HCT116 (cell line): ENCODE data around the gene CCBE1. TPM values are rescaled to one million over a fixed set of nuclear protein-coding genes. Genes with fewer than 3 reads are reported as not detected.

Source experiments
- ATAC-seq: fragments of 200-7000 bp; cut with Tn5 transposase; 2 replicates; pipeline ENCODE4 v1.9.1; 2020; ENCODE audit warnings: mild to moderate bottlenecking, moderate library complexity
- BruUV-seq: library from RNA; stranded (reverse); fragments of 400-500 nt; replicated peaks from 2 replicates; lab custom pipeline; 2021; lab: Mats Ljungman, UMichigan
- CTCF ChIA-PET: fragments of 300-600 bp; sonication (Branson Sonifier 250); formaldehyde crosslinking; loops from one replicate; lab custom pipeline; 2021; ENCODE audit warnings: antibody characterized with exemption; lab: Charles Lee
- POLR2A ChIA-PET: fragments of 300-600, 350-600 bp; sonication (Branson Sonifier 250); formaldehyde crosslinking; loops from one replicate; lab custom pipeline; 2021; ENCODE audit warnings: antibody characterized with exemption; lab: Charles Lee
- RAD21 ChIA-PET, 2 experiments: fragments of 300-600 bp; sonication (Branson Sonifier 250); formaldehyde crosslinking; loops; one replicate each; lab custom pipeline; 2023; ENCODE audit warnings: low total read pairs in 2 of 2; ENCODE audit not compliant: uncharacterized antibody in 2 of 2, unreplicated experiment in 2 of 2, low non-redundant PET in 1 of 2; lab: Charles Lee
- DNase-seq: peaks from one replicate; pipeline ENCODE4 v3.0.0-alpha.2; 2010; ENCODE audit warnings: low read depth, low spot score
- H2AFZ ChIP-seq: fragments of 200-600 bp; shearing (Covaris generic), sonication (generic); 2 replicates; pipeline ENCODE4 v1.6.1; 2017; ENCODE audit warnings: low read depth, mixed run types, mixed read lengths, antibody characterized with exemption, low read length; ENCODE audit not compliant: poor library complexity, severe bottlenecking
- H3K27ac ChIP-seq: 2 replicates; pipeline ENCODE4 v1.5.1; 2012; ENCODE audit warnings: low read depth, low read length
- H3K27me3 ChIP-seq: fragments of 200-600 bp; sonication (generic); 2 replicates; pipeline ENCODE4 v1.6.1; 2016; ENCODE audit warnings: mixed run types, low read length, mixed read lengths; ENCODE audit not compliant: insufficient read depth
- H3K36me3 ChIP-seq, 2 experiments: fragments of 200-500 bp in 1 of 2; fragments of 200-600 bp in 1 of 2; sonication (Bioruptor generic) in 1 of 2; sonication (generic) in 1 of 2; 2 replicates each; pipeline versions ENCODE4 v1.5.1 to v1.6.1; 2014 to 2016; ENCODE audit warnings: low read length in 2 of 2, inconsistent platforms in 1 of 2, mixed read lengths in 1 of 2, mixed run types in 1 of 2; ENCODE audit not compliant: insufficient read depth in 2 of 2, control insufficient read depth in 1 of 2
- H3K4me1 ChIP-seq, 2 experiments: fragments of 200-600 bp in 1 of 2; sonication (generic) in 1 of 2; 2 replicates each; pipeline versions ENCODE4 v1.5.1 to v1.6.1; 2012 to 2017; ENCODE audit warnings: low read length in 2 of 2, inconsistent platforms in 1 of 2, mild to moderate bottlenecking in 1 of 2, mixed read lengths in 1 of 2, mixed run types in 1 of 2, moderate library complexity in 1 of 2; ENCODE audit not compliant: insufficient read depth in 2 of 2, control insufficient read depth in 1 of 2
- H3K4me2 ChIP-seq: fragments of 200-600 bp; sonication (generic); 2 replicates; pipeline ENCODE4 v1.6.1; 2017; ENCODE audit warnings: mixed run types, low read length, mixed read lengths
- H3K4me3 ChIP-seq, 2 experiments: fragments of 200-600 bp in 1 of 2; sonication (generic) in 1 of 2; replicated peaks in 1 of 2; 2 replicates each; pipeline ENCODE4 v1.5.1; 2011 to 2016; ENCODE audit warnings: low read length in 2 of 2, control low read depth in 1 of 2, low read depth in 1 of 2, mild to moderate bottlenecking in 1 of 2, mixed read lengths in 1 of 2, mixed run types in 1 of 2
- H3K79me2 ChIP-seq: fragments of 200-600 bp; sonication (generic); 2 replicates; pipeline ENCODE4 v1.6.1; 2017; ENCODE audit warnings: mild to moderate bottlenecking, mixed run types, low read length, moderate library complexity, mixed read lengths; ENCODE audit not compliant: insufficient read depth
- H3K9ac ChIP-seq: fragments of 200-600 bp; sonication (generic); 2 replicates; pipeline ENCODE4 v1.6.1; 2016; ENCODE audit warnings: low read length, mixed read lengths
- H3K9me2 ChIP-seq: fragments of 200-600 bp; sonication (generic), shearing (Covaris generic); 2 replicates; pipeline ENCODE4 v1.6.1; 2017; ENCODE audit warnings: mixed run types, mild to moderate bottlenecking, moderate library complexity; ENCODE audit not compliant: insufficient read depth
- H3K9me3 ChIP-seq, 2 experiments: fragments of 200-500 bp in 1 of 2; fragments of 200-600 bp in 1 of 2; sonication (Bioruptor generic) in 1 of 2; sonication (generic) in 1 of 2; 2 replicates each; pipeline ENCODE4 v1.6.1; 2014 to 2017; ENCODE audit warnings: low read length in 2 of 2, mixed read lengths in 2 of 2, inconsistent platforms in 1 of 2, low read depth in 1 of 2, mild to moderate bottlenecking in 1 of 2, mixed run types in 1 of 2, moderate library complexity in 1 of 2; ENCODE audit not compliant: control insufficient read depth in 1 of 2, insufficient read depth in 1 of 2
- H4K20me1 ChIP-seq: fragments of 200-600 bp; sonication (generic), shearing (Covaris generic); 2 replicates; pipeline ENCODE4 v1.6.1; 2017; ENCODE audit warnings: mixed run types, mild to moderate bottlenecking, moderate library complexity; ENCODE audit not compliant: insufficient read depth
- ATF3 ChIP-seq: IDR thresholded peaks from 2 replicates; pipeline ENCODE4 v1.6.1; 2012
- CBX3 ChIP-seq: IDR thresholded peaks from 2 replicates; pipeline ENCODE4 v1.6.1; 2012; ENCODE audit warnings: low read depth
- CTCF ChIP-seq, 3 experiments: fragments of 200-600 bp in 1 of 3; sonication (generic) in 1 of 3; IDR thresholded peaks in 2 of 3; conservative IDR thresholded peaks in 1 of 3; 2 replicates each; pipeline ENCODE4 v1.5.1; 2012 to 2017; ENCODE audit warnings: low read depth in 2 of 3, low read length in 2 of 3, antibody characterized with exemption in 1 of 3, borderline replicate concordance in 1 of 3, control low read depth in 1 of 3, mild to moderate bottlenecking in 1 of 3, mixed read lengths in 1 of 3, mixed run types in 1 of 3, moderate library complexity in 1 of 3; ENCODE audit not compliant: insufficient read depth in 1 of 3
- ELF1 ChIP-seq: IDR thresholded peaks from 2 replicates; pipeline ENCODE4 v1.6.1; 2012; ENCODE audit warnings: low read depth, borderline replicate concordance
- EZH2phosphoT487 ChIP-seq: fragments of 200-600 bp; IDR thresholded peaks from 2 replicates; pipeline ENCODE4 v1.6.1; 2018; ENCODE audit warnings: antibody characterized with exemption, borderline replicate concordance
- FOSL1 ChIP-seq: IDR thresholded peaks from 2 replicates; pipeline ENCODE4 v1.6.1; 2012; ENCODE audit warnings: low read depth
- JUND ChIP-seq: IDR thresholded peaks from 2 replicates; pipeline ENCODE4 v1.6.1; 2012
- MAX ChIP-seq: IDR thresholded peaks from 2 replicates; pipeline ENCODE4 v1.6.1; 2012
- RAD21 ChIP-seq: IDR thresholded peaks from 2 replicates; pipeline ENCODE4 v1.6.1; 2012; ENCODE audit warnings: low read depth, mild to moderate bottlenecking
- SP1 ChIP-seq: IDR thresholded peaks from 2 replicates; pipeline ENCODE4 v1.6.1; 2012; ENCODE audit warnings: low read depth
- SRF ChIP-seq: IDR thresholded peaks from 2 replicates; pipeline ENCODE4 v1.6.1; 2012; ENCODE audit warnings: low read depth
- TCF7L2 ChIP-seq: IDR thresholded peaks from 2 replicates; pipeline ENCODE4 v1.7.0; 2011; ENCODE audit warnings: borderline replicate concordance, inconsistent platforms; ENCODE audit not compliant: insufficient read depth, insufficient read length; ENCODE audit errors: extremely low read depth
- ZBTB33 ChIP-seq: IDR thresholded peaks from 2 replicates; pipeline ENCODE4 v1.6.1; 2011; ENCODE audit warnings: mild to moderate bottlenecking, low read length, moderate library complexity; ENCODE audit not compliant: insufficient replicate concordance; ENCODE audit errors: extremely low read depth
- ZFX ChIP-seq: fragments of 450-650 bp; IDR thresholded peaks from 2 replicates; pipeline ENCODE4 v1.6.1; 2017
- intact Hi-C: fragments of 100-400 bp; cut with micrococcal nuclease; formaldehyde crosslinking; loops from 2 replicates; pipeline ENCODE4 v1.10.0; 2022
- total RNA-seq: library from RNA; stranded (reverse); gene quantifications from one replicate; pipeline ENCODE4 v1.2.1, GENCODE V29; 2021; ENCODE audit not compliant: unreplicated experiment

The CCBE1 gene
- total RNA-seq, 1 experiment from 2014 or later: 0.84 TPM

GRCh38 chr18:59624369-59624765, 72.9 kb downstream of the CCBE1 start (continued):
- TF ChIP-seq CTCF (IDR thresholded peaks at IDR 0.05 in 2 of 3, conservative IDR thresholded peaks at IDR 0.05 in 1 of 3; ENCODE audit: borderline replicate concordance in 1 of 3, insufficient read depth in 1 of 3, low read depth in 2 of 3, low read length in 2 of 3): no peak
- TF ChIP-seq ZBTB33: no peak
- no peak for TF ChIP-seq ATF3
- TF ChIP-seq SP1: no peak

- ATAC-seq (no peak), DNase-seq (no peak)
- no peaks in the 10 kb centered on the region for H3K36me3 ChIP-seq
- TF ChIP-seq ZFX (no peak), JUND (no peak), ELF1 (no peak), EZH2phosphoT487 (no peak), TCF7L2 (no peak), ATF3 (no peak), SRF (no peak), FOSL1 (no peak), CBX3 (no peak), RAD21 (no peak), MAX (no peak)
- H3K9me3 ChIP-seq: no peaks in the 10 kb centered on the region
- H4K20me1 ChIP-seq: no peaks in the 10 kb centered on the region
- intact Hi-C loops: no loop called here
- H3K79me2 ChIP-seq: no peaks in the 10 kb centered on the region
- CTCF ChIA-PET: no interaction called here
- POLR2A ChIA-PET: no interaction called here
- H2AFZ ChIP-seq: no peak overlapping the region
- H3K9me2 ChIP-seq: no peaks in the 10 kb centered on the region
- no TSS peak for BruUV-seq
- H3K9ac ChIP-seq: no peak overlapping the region
- no peak overlapping the region for H3K4me3 ChIP-seq
- no peak overlapping the region for H3K27ac ChIP-seq
- peaks cover 32% of the 10 kb centered on the region for H3K27me3 ChIP-seq
- RAD21 ChIA-PET: no interaction called here
- H3K4me1 ChIP-seq: no peaks in the 10 kb centered on the region
- no peak overlapping the region for H3K4me2 ChIP-seq
These were observed 73.5 kb downstream of the CCBE1 start for GRCh38 chr18:59623456-59624368.
